ENCODE measurements around the gene MIDN.

MIDN gene

DNA sequence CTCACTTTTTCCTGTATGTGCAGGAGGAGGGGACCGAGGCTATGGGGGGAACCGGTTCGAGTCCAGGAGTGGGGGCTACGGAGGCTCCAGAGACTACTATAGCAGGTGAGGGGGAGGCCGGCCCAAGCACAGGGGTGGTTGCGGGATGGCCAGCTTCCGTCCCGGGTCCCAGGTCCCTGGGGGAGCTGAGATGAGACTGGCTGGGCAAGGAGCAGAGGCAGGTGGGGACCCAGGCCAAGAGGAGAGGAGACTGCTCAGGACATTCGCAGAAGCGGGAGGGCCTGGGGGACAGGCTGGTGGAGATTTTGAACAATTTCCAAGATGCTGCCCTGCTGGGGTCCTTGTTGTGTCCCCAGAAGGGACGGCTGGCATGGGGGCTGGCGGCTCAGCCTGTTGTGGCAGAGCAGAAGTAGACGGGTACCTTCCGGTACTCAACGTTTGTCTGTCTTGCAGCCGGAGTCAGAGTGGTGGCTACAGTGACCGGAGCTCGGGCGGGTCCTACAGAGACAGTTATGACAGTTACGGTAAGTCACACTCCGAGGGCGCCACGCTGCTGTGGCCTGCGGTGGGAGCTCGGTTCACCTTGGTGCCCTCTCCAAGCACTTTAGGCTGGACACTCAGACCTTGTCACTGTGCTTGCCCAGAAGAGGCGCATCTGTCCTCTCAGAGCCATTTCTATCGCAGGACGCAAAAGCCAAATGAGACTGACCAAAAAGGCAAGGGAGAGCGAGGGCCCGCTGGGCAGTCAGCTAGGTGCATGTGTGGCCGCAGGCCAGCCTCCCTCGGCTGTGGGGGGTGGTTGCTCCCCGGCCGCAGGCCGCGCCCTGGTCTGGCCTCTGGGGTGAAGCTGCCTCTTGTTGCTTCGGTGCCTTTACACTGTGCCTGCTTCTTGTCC, 23.4 kb downstream of the MIDN start:
- no peak for DNase-seq (ENCODE audit: low read depth)
- H3K4me3 ChIP-seq (ENCODE audit: low read depth, low read length) = no peak overlapping the region
- TF ChIP-seq, protein P1, sequence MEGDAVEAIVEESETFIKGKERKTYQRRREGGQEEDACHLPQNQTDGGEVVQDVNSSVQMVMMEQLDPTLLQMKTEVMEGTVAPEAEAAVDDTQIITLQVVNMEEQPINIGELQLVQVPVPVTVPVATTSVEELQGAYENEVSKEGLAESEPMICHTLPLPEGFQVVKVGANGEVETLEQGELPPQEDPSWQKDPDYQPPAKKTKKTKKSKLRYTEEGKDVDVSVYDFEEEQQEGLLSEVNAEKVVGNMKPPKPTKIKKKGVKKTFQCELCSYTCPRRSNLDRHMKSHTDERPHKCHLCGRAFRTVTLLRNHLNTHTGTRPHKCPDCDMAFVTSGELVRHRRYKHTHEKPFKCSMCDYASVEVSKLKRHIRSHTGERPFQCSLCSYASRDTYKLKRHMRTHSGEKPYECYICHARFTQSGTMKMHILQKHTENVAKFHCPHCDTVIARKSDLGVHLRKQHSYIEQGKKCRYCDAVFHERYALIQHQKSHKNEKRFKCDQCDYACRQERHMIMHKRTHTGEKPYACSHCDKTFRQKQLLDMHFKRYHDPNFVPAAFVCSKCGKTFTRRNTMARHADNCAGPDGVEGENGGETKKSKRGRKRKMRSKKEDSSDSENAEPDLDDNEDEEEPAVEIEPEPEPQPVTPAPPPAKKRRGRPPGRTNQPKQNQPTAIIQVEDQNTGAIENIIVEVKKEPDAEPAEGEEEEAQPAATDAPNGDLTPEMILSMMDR (IDR thresholded peaks at IDR 0.05; ENCODE audit: insufficient read depth, low read depth, low read length, missing control alignments) = no peak

DNA sequence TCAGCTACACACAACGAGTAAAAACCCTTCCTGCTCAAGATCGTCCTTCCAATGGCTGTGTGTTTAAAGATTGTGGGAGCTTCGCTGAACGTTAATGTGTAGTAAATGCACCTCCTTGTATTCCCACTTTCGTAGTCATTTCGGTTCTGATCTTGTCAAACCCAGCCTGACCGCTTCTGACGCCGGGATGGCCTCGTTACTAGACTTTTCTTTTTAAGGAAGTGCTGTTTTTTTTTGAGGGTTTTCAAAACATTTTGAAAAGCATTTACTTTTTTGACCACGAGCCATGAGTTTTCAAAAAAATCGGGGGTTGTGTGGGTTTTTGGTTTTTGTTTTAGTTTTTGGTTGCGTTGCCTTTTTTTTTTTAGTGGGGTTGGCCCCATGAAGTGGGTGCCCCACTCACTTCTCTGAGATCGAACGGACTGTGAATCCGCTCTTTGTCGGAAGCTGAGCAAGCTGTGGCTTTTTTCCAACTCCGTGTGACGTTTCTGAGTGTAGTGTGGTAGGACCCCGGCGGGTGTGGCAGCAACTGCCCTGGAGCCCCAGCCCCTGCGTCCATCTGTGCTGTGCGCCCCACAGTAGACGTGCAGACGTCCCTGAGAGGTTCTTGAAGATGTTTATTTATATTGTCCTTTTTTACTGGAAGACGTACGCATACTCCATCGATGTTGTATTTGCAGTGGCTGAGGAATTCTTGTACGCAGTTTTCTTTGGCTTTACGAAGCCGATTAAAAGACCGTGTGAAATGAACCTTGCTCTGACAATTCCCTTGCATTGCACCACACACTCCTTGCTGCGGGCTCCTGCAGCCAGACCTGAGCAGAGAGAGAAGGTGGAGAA, 24.3 kb downstream of the MIDN start:
- TF ChIP-seq, protein P1 (IDR thresholded peaks at IDR 0.05; ENCODE audit: insufficient read depth, low read depth, low read length, missing control alignments) = no peak
- no peak for DNase-seq (ENCODE audit: low read depth)
- H3K4me3 ChIP-seq (ENCODE audit: low read depth, low read length) = no peak overlapping the region

DNA sequence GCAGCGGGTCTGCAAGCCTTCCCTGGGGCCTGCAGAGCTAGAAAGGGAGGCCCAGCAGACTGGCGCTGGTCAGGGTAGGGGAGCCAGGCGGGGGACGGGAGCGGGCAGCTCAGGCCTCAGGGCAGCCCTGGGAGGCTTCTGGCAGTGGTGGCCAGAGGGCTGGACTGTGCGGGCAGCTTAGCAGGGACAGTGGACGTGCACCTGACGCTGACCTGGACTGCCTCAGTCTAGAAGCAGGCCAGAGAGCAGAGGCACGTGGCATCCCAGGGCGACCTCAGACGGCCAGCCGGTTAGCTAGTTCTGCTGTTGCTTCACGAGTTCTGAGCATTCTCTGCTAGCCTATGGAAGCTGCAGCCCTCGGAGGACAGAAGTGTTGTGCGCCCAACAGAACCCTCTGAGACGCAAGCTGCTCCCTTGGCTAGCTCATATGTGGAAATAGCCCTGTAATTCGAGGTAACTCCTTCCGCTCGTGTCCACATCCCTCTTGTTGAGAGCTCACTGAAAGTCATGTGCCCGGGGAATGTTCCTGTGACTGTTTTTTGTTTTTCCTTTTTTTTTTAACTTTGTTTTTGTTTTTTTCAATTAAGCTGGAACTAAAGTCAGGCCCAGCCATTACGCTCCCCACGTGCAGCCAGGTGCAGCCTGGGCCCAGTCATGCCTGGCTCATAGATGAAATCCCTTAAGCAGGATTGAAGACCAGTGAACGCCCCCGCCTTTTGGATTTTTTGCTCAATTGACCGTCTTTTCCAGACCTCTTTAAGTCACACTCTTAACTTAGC, 25.1 kb downstream of the MIDN start:
- DNase-seq (ENCODE audit: low read depth) = peak; percentile 34
- TF ChIP-seq, protein P1 (IDR thresholded peaks at IDR 0.05; ENCODE audit: insufficient read depth, low read depth, low read length, missing control alignments) = no peak
- no peak overlapping the region for H3K4me3 ChIP-seq (ENCODE audit: low read depth, low read length)

DNA sequence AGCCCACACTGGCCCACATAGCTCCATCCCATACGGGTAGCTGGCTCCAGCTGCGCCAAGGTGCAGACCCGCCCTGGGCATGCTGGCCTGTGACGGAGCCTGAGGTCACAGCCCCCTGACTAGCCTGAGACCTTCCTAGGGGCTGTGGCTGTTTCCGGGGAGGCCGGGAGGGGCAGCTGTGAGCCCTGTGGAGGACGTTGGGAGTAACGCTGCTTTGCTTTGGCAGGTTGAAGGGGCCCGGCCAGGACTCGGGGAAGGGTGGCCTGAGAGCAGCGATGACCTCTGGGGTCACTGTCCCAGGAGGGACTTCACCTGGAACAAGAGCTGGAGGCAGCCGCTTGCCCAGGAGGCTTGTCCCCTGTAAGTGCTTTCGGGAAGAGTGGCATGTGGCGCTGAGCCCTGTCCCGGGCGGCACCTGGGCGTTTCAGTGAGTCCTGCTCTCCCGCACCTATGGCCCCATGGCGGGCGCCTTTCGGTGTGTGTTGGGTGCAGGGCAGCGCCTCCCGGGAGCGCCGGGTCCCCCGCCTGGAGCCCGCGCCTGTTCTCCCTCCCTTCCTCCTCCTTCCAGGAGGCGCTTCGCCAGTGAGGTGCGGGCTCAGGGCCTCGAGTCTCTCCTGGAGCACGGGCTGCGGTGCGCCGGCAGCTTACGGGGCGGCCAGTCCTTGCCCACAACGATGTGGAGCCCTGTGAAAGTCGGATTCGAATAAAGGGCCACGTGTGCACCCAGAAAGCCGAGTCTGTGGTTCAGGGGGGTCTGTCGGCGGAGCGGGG, 25.9 kb downstream of the MIDN start:
- TF ChIP-seq, protein P1 (IDR thresholded peaks at IDR 0.05; ENCODE audit: insufficient read depth, low read depth, low read length, missing control alignments) = no peak
- DNase-seq (ENCODE audit: low read depth) = no peak
- H3K4me3 ChIP-seq (ENCODE audit: low read depth, low read length) = peak overlapping the region; percentile 67

DNA sequence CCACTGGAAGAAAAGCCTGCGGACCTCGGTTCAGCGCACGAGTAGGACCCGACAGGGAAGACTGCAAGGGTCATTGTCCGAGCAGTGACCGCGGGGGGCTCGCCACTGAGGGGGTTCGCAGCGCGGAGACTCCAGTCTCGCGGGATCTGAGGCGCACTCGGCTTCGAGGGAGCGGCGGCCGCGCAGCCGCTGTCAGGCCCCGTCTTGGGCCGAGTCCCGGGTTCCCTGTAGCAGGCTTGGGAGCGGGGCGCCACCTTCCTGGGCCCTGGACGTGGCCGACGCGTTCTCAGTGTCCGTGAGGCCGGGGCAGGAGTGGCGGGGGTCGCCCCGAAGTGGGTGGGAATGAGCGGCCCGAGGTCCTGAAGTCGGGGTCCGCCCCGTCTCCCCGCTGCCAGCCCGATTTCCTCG, 26.5 kb downstream of the MIDN start:
- DNase-seq (ENCODE audit: low read depth) = no peak
- TF ChIP-seq, protein P1 (IDR thresholded peaks at IDR 0.05; ENCODE audit: insufficient read depth, low read depth, low read length, missing control alignments) = no peak
- H3K4me3 ChIP-seq (ENCODE audit: low read depth, low read length) = peak overlapping the region; percentile 67

Measured in GM12865 (cell line).